HL-60 (cell line): ENCODE measurements around the gene C17orf114.

Experiments
- GABPA ChIP-seq: IDR thresholded peaks from 2 replicates; pipeline ENCODE4 v1.6.1; 2012; ENCODE audit warnings: low read depth
- POLR2AphosphoS5 ChIP-seq: IDR thresholded peaks from 2 replicates; pipeline ENCODE4 v1.6.1; 2012; ENCODE audit warnings: low read depth
- SPI1 ChIP-seq: IDR thresholded peaks from 2 replicates; pipeline ENCODE4 v1.6.1; 2012; ENCODE audit warnings: low read depth, mild to moderate bottlenecking, borderline replicate concordance
- TF ChIP-seq, protein P1 (sequence below): IDR thresholded peaks from 2 replicates; pipeline ENCODE4 v1.6.1; 2012; ENCODE audit warnings: low read depth; ENCODE audit not compliant: insufficient replicate concordance
- TF ChIP-seq, protein P2 (sequence below): IDR thresholded peaks from one replicate; pipeline ENCODE4 v1.5.1; 2011; ENCODE audit warnings: low read length, control low read depth, inconsistent platforms; ENCODE audit not compliant: insufficient read depth

DNA sequence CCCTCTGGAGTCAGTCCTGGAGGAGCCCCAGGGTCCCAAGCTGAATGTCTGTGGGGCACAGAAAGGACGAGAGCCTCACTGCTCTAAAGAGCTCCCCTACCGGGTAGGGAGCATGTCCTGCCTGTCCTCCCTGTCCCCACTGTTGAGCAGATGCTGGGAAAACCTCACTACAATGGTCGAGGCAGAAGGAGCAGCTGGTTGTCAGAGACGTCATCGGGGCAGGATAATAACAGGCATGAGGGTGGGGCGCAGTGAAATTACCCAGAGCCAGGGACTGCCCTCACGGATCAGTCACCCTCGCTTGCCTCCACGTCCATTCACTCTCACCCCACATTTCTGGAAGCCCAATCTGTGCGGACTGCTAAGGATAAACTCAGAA lies 29.9 kb downstream of the C17orf114 start:
- TF ChIP-seq, protein P1, sequence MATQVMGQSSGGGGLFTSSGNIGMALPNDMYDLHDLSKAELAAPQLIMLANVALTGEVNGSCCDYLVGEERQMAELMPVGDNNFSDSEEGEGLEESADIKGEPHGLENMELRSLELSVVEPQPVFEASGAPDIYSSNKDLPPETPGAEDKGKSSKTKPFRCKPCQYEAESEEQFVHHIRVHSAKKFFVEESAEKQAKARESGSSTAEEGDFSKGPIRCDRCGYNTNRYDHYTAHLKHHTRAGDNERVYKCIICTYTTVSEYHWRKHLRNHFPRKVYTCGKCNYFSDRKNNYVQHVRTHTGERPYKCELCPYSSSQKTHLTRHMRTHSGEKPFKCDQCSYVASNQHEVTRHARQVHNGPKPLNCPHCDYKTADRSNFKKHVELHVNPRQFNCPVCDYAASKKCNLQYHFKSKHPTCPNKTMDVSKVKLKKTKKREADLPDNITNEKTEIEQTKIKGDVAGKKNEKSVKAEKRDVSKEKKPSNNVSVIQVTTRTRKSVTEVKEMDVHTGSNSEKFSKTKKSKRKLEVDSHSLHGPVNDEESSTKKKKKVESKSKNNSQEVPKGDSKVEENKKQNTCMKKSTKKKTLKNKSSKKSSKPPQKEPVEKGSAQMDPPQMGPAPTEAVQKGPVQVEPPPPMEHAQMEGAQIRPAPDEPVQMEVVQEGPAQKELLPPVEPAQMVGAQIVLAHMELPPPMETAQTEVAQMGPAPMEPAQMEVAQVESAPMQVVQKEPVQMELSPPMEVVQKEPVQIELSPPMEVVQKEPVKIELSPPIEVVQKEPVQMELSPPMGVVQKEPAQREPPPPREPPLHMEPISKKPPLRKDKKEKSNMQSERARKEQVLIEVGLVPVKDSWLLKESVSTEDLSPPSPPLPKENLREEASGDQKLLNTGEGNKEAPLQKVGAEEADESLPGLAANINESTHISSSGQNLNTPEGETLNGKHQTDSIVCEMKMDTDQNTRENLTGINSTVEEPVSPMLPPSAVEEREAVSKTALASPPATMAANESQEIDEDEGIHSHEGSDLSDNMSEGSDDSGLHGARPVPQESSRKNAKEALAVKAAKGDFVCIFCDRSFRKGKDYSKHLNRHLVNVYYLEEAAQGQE = no peak
- TF ChIP-seq SPI1 (no peak), GABPA (no peak), POLR2AphosphoS5 (no peak)
- TF ChIP-seq, protein P2, sequence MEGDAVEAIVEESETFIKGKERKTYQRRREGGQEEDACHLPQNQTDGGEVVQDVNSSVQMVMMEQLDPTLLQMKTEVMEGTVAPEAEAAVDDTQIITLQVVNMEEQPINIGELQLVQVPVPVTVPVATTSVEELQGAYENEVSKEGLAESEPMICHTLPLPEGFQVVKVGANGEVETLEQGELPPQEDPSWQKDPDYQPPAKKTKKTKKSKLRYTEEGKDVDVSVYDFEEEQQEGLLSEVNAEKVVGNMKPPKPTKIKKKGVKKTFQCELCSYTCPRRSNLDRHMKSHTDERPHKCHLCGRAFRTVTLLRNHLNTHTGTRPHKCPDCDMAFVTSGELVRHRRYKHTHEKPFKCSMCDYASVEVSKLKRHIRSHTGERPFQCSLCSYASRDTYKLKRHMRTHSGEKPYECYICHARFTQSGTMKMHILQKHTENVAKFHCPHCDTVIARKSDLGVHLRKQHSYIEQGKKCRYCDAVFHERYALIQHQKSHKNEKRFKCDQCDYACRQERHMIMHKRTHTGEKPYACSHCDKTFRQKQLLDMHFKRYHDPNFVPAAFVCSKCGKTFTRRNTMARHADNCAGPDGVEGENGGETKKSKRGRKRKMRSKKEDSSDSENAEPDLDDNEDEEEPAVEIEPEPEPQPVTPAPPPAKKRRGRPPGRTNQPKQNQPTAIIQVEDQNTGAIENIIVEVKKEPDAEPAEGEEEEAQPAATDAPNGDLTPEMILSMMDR = no peak
